Ascending aorta (tissue), 2 donors: Measurements from ENCODE around the gene SCRN1. TPM values are rescaled to one million over a fixed set of nuclear protein-coding genes. Genes with fewer than 3 reads are reported as not detected.

ENCODE experiments used
- DNase-seq, 2 donors: peaks; one replicate each; pipeline ENCODE4 v3.0.0-alpha.2; 2019; ENCODE audit warnings: low spot score in 2 of 2
- H3K27ac ChIP-seq, 2 donors: fragments of 200-600 bp; sonication (generic); one replicate each; pipeline ENCODE4 v1.5.1; 2016 to 2017; ENCODE audit warnings: mild to moderate bottlenecking in 1 of 2
- H3K27me3 ChIP-seq: fragments of 200-600 bp; sonication (generic); one replicate; pipeline ENCODE4 v1.5.1; 2017
- H3K36me3 ChIP-seq, 2 donors: fragments of 200-600 bp; sonication (generic); one replicate each; pipeline ENCODE4 v1.5.1; 2016
- H3K4me1 ChIP-seq, 2 donors: fragments of 200-600 bp; sonication (generic); one replicate each; pipeline ENCODE4 v1.5.1; 2016 to 2017; ENCODE audit warnings: mild to moderate bottlenecking in 1 of 2
- H3K4me3 ChIP-seq, 2 donors: fragments of 200-600 bp; sonication (generic); one replicate each; pipeline ENCODE4 v1.5.1; 2016 to 2017; ENCODE audit warnings: mild to moderate bottlenecking in 1 of 2
- H3K9me3 ChIP-seq, 2 donors: fragments of 200-600 bp; sonication (generic); one replicate each; pipeline ENCODE4 v1.5.1; 2016
- intact Hi-C: fragments of 100-400 bp; cut with DNase I; formaldehyde crosslinking; loops from one replicate; pipeline ENCODE4 v1.15.1; 2023
- total RNA-seq: library from RNA; depleted of rRNA; stranded (reverse); fragments of >200 nt; gene quantifications from one replicate; pipeline ENCODE4 v1.1.0, GENCODE V29; 2016
- TF ChIP-seq, protein P1 (sequence below), 3 experiments: fragments of 200-600 bp in 2 of 3; fragments of 450-650 bp in 1 of 3; sonication (generic) in 2 of 3; IDR thresholded peaks; one replicate each; pipeline ENCODE4 v1.5.1; 2016 to 2019; ENCODE audit warnings: antibody characterized with exemption in 3 of 3, mild to moderate bottlenecking in 1 of 3, moderate library complexity in 1 of 3

The SCRN1 gene
- total RNA-seq, 1 donor from 2014 or later, result 31.0 TPM

DNA sequence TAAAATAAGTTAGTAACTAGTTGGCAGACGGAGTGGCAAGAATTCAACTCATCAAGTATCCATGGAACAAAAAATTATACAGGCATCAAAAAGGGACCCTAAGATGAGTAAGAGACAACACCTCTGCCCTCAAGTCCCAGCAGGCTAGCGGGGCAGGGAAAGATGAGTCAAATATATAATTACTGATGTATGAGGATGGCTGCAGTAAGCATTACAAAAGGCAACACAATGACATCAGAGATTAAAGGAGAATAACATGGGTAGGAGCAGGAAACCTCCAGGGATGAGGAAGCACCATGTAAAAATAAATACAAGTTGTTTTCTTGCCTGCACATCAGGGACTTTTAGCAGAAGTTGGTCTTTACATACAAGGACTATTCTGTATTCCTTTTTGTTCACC, 49.4 kb downstream of the SCRN1 start:
- DNase-seq, result no peak
- H3K4me1 ChIP-seq, result no peaks in the 10 kb centered on the region
- no peaks in the 10 kb centered on the region for H3K9me3 ChIP-seq
- H3K27ac ChIP-seq, result no peak overlapping the region
- no peak overlapping the region for H3K4me3 ChIP-seq
- peaks cover 75 to 91% of the 10 kb centered on the region in 2 donors for H3K36me3 ChIP-seq
- intact Hi-C loops, result no loop called here
- TF ChIP-seq, protein P1, sequence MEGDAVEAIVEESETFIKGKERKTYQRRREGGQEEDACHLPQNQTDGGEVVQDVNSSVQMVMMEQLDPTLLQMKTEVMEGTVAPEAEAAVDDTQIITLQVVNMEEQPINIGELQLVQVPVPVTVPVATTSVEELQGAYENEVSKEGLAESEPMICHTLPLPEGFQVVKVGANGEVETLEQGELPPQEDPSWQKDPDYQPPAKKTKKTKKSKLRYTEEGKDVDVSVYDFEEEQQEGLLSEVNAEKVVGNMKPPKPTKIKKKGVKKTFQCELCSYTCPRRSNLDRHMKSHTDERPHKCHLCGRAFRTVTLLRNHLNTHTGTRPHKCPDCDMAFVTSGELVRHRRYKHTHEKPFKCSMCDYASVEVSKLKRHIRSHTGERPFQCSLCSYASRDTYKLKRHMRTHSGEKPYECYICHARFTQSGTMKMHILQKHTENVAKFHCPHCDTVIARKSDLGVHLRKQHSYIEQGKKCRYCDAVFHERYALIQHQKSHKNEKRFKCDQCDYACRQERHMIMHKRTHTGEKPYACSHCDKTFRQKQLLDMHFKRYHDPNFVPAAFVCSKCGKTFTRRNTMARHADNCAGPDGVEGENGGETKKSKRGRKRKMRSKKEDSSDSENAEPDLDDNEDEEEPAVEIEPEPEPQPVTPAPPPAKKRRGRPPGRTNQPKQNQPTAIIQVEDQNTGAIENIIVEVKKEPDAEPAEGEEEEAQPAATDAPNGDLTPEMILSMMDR (IDR thresholded peaks at IDR 0.05), result no peak
- H3K27me3 ChIP-seq, result no peaks in the 10 kb centered on the region

DNA sequence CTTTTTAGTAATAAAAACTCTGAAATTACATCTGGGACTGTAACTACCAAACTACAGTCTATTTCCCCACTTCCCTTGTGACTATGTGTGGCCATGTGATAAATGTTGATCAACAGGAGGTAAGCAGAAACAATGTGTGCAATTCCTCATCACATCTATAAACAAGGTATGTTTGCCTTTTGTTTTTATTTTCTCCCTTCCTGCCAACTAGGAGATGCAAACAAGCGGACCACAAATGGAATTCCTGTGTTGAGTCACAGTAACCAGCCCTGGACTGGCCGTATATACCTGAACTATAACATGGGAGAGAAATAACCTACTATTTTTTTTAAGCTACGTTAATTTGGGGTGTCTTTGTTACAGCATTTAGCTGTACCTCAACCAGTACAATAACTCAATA, 52.5 kb downstream of the SCRN1 start:
- H3K36me3 ChIP-seq, result peaks cover 69 to 73% of the 10 kb centered on the region in 2 donors
- TF ChIP-seq, protein P1 (IDR thresholded peaks at IDR 0.05), result no peak

DNA sequence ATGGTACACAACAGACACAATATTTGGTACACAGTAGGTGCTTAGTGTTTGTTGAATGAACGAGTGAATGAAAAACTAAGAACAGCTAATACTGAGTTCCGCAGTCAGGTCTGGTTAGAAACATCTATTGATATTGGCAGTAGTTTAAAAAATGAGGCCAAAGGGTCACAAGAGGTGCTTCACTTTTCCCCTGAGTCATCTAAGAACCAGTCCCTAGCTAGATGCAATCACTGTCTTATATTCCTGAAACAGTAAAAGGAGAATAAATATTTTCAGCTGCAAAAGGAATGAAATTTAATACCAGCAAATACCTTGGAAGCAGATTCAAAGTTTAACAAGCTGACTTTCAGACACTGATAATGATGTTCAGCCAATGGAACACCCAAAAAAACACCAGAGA, 54.5 kb downstream of the SCRN1 start:
- Histone ChIP-seq H3K4me3 (no peak overlapping the region), H3K36me3 (peaks cover 53 to 62% of the 10 kb centered on the region in 2 donors), H3K27me3 (no peaks in the 10 kb centered on the region), H3K9me3 (no peaks in the 10 kb centered on the region), H3K4me1 (no peaks in the 10 kb centered on the region), H3K27ac (no peak overlapping the region)
- DNase-seq, result no peak
- intact Hi-C loops, result no loop called here
- TF ChIP-seq, protein P1 (IDR thresholded peaks at IDR 0.05), result no peak

More for the DNA sequence above, 52.5 kb downstream of the SCRN1 start:
- Histone ChIP-seq H3K27me3 (no peaks in the 10 kb centered on the region), H3K4me3 (no peak overlapping the region), H3K9me3 (no peaks in the 10 kb centered on the region), H3K27ac (no peak overlapping the region), H3K4me1 (no peaks in the 10 kb centered on the region)
- DNase-seq, result no peak
- intact Hi-C loops, result no loop called here

DNA sequence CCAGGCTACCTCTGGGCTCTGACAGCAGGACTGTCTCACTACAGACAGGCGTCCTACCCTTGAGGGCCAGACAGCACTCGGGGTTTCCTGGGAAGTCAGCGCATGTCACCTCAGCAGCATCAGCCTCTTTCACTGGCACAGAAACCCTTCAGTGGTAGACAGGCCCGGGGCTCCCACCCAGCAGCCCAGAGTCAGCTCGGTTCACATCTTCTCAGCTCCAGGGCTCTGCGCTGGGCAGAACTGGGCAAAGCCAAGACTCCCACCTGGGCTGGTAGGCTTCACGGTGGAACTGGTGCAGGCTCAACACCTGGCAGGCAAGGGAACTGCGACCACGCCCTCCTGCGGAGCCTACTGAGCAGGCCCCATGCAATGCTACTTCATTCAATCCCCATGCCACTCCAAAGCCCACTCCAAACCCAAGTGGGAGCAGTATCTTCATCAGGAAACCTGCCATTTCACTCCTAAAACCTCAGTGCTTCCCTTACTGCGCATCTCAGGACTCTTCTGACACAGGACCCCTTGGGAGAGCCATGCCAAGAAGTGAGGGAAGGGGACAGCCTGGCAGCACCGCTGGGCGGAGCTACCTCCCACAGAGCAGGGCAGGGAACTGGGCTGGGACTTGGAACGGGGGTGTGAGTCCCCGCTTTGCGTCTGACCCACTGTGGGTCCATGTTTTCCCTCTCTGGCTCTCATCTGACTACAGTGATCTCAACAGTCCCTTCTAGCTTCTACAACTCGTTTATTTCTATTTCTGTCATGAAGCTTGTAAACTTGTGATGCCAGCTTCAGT, 60.4 kb downstream of the SCRN1 start:
- no peak overlapping the region for H3K27ac ChIP-seq
- H3K9me3 ChIP-seq, result no peaks in the 10 kb centered on the region
- intact Hi-C loops, result no loop called here
- H3K4me3 ChIP-seq, result no peak overlapping the region
- TF ChIP-seq, protein P1 (IDR thresholded peaks at IDR 0.05), result no peak
- H3K4me1 ChIP-seq, result no peaks in the 10 kb centered on the region
- H3K36me3 ChIP-seq, result peaks cover 6 to 37% of the 10 kb centered on the region in 2 donors
- DNase-seq, result no peak
- H3K27me3 ChIP-seq, result no peaks in the 10 kb centered on the region

DNA sequence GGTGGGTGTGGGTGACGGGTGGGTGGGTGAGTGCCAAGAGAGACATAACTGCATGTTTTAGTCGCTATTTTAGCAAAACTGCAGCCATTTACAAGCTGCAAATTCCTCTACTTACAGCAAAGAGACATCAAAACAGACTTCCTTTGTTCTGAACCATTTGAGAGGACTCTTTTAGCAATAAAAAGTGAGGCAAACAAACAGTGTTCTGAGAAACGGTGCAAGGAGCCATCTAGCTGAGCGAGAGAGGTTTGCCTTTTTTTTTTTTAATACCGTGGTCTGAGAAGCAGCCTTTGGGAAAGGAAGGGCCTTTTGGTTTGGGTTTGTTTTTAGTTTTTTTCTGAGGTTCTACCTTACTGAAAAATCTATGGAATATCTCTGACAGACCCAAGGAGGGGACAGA, 62.9 kb downstream of the SCRN1 start:
- DNase-seq, result no peak
- no peak overlapping the region for H3K27ac ChIP-seq
- intact Hi-C loops, result no loop called here
- H3K36me3 ChIP-seq, result peaks cover 15 to 55% of the 10 kb centered on the region in 2 donors
- no peaks in the 10 kb centered on the region for H3K4me1 ChIP-seq
- TF ChIP-seq, protein P1 (IDR thresholded peaks at IDR 0.05), result no peak
- no peaks in the 10 kb centered on the region for H3K27me3 ChIP-seq
- no peaks in the 10 kb centered on the region for H3K9me3 ChIP-seq
- H3K4me3 ChIP-seq, result no peak overlapping the region
